ENCODE results near the gene BCCIP.

- TF ChIP-seq POLR2A (IDR thresholded peaks at IDR 0.05) (no peak), CTCF (IDR thresholded peaks at IDR 0.05) (no peak)
Observed at GRCh38 chr10:125797424-125797823, 25.9 kb upstream of the BCCIP start.
